Keratinocyte (primary cell): ENCODE data around the gene TLCD2. TPM values are rescaled to one million over a fixed set of nuclear protein-coding genes. Genes with fewer than 3 reads are reported as not detected.
A peak's percentile ranks its signal among the peaks of the same experiment; 100 is the strongest.
"Not testable (repeated sequence)": the region's sequence is repeated elsewhere in the genome, so short reads cannot be mapped to it uniquely, and the experiment has no call there.

ENCODE experiments used
- DNase-seq: peaks from one replicate; pipeline ENCODE4 v3.0.0-alpha.2; 2011; ENCODE audit warnings: low read depth, missing footprints, low spot score
- FAIRE-seq: peaks from 2 replicates; lab custom pipeline; 2011; peaks lifted over from hg19 to GRCh38; lab: Jason Lieb, UNC
- H2AFZ ChIP-seq: 2 replicates; pipeline ENCODE4 v1.6.0; 2012; ENCODE audit warnings: low read length, control low read depth, inconsistent platforms; ENCODE audit not compliant: control insufficient read depth
- H3K27ac ChIP-seq: 2 replicates; pipeline ENCODE4 v1.5.1; 2011; ENCODE audit warnings: low read length; ENCODE audit not compliant: control insufficient read depth, insufficient read depth
- H3K27me3 ChIP-seq: 3 replicates; pipeline ENCODE4 v1.6.0; 2011; ENCODE audit warnings: low read length; ENCODE audit not compliant: control insufficient read depth, insufficient read depth; ENCODE audit errors: extremely low read depth
- H3K36me3 ChIP-seq, 2 experiments: 2 replicates in 1 of 2; 3 replicates in 1 of 2; pipeline ENCODE4 v1.5.1; 2011; ENCODE audit warnings: low read length in 2 of 2, mild to moderate bottlenecking in 1 of 2; ENCODE audit not compliant: control insufficient read depth in 2 of 2, insufficient read depth in 2 of 2; ENCODE audit errors: extremely low read depth in 1 of 2
- H3K4me1 ChIP-seq: 3 replicates; pipeline ENCODE4 v1.5.1; 2011; ENCODE audit warnings: low read length; ENCODE audit not compliant: control insufficient read depth, insufficient read depth; ENCODE audit errors: extremely low read depth
- H3K4me2 ChIP-seq: 3 replicates; pipeline ENCODE4 v1.6.0; 2011; ENCODE audit warnings: low read depth, low read length; ENCODE audit not compliant: control insufficient read depth, insufficient read depth; ENCODE audit errors: extremely low read depth
- H3K4me3 ChIP-seq, 3 experiments: fragments of 200-600 bp in 1 of 3; sonication (generic) in 1 of 3; 2 replicates in 2 of 3; 3 replicates in 1 of 3; pipeline ENCODE4 v1.5.1; 2011 to 2016; ENCODE audit warnings: low read length in 3 of 3, mild to moderate bottlenecking in 3 of 3, control low read depth in 2 of 3, inconsistent platforms in 1 of 3, low read depth in 1 of 3, mixed read lengths in 1 of 3, mixed run types in 1 of 3, moderate library complexity in 1 of 3; ENCODE audit not compliant: control insufficient read depth in 2 of 3, insufficient read depth in 2 of 3; ENCODE audit errors: extremely low read depth in 1 of 3
- H3K79me2 ChIP-seq: 2 replicates; pipeline ENCODE4 v1.6.0; 2012; ENCODE audit warnings: low read length; ENCODE audit not compliant: control insufficient read depth, insufficient read depth
- H3K9ac ChIP-seq: 3 replicates; pipeline ENCODE4 v1.6.0; 2011; ENCODE audit warnings: low read length; ENCODE audit not compliant: control insufficient read depth, insufficient read depth; ENCODE audit errors: extremely low read depth
- H3K9me1 ChIP-seq: 3 replicates; pipeline ENCODE4 v1.6.0; 2011; ENCODE audit warnings: low read length; ENCODE audit not compliant: control insufficient read depth, insufficient read depth; ENCODE audit errors: extremely low read depth
- H3K9me3 ChIP-seq: 2 replicates; pipeline ENCODE4 v1.5.1; 2012; ENCODE audit warnings: low read depth, low read length; ENCODE audit not compliant: control insufficient read depth
- H4K20me1 ChIP-seq: 3 replicates; pipeline ENCODE4 v1.6.0; 2011; ENCODE audit warnings: low read length; ENCODE audit not compliant: control insufficient read depth, insufficient read depth; ENCODE audit errors: extremely low read depth
- EZH2 ChIP-seq: IDR thresholded peaks from one replicate; pipeline ENCODE4 v1.6.1; 2012; ENCODE audit warnings: inconsistent platforms, mild to moderate bottlenecking, low read length, moderate library complexity
- dilution Hi-C: fragments of 300-500 bp; cut with MboI; formaldehyde crosslinking; loops from one replicate; pipeline ENCODE4 v1.7.0; 2020; ENCODE audit warnings: low sequenced_read_pairs; ENCODE audit not compliant: extremely low pct_ligation_motif_present
- polyA plus RNA-seq, 5 experiments: library from polyadenylated mRNA; depleted of rRNA in 3 of 5; stranded (reverse) in 3 of 5; stranded (forward) in 1 of 5; unstranded in 1 of 5; fragments of >200 nt; gene quantifications; 1 replicate in 1 of 5; 2 replicates in 3 of 5; 3 replicates in 1 of 5; pipeline versions ENCODE4 v1.2.1 to v1.2.3, GENCODE V29; 2011 to 2012; ENCODE audit warnings: missing spikeins in 2 of 5, low read depth in 1 of 5, low replicate concordance in 1 of 5
- TF ChIP-seq, protein P1 (sequence below), 3 experiments: IDR thresholded peaks in 1 of 3; conservative IDR thresholded peaks in 1 of 3; optimal IDR thresholded peaks in 1 of 3; 2 replicates in 2 of 3; 3 replicates in 1 of 3; pipeline versions ENCODE3 to v1.5.1; 2011; ENCODE audit warnings: low read length in 3 of 3, mild to moderate bottlenecking in 3 of 3, moderate library complexity in 2 of 3, control low read depth in 1 of 3, inconsistent platforms in 1 of 3; ENCODE audit not compliant: insufficient read depth in 2 of 3; ENCODE audit errors: extremely low read depth in 1 of 3

Gene TLCD2
- polyA plus RNA-seq, 1 donor (not counting 4 experiments of a cell fraction or from before 2014, with no cell fraction given), result 0.75 TPM

DNA sequence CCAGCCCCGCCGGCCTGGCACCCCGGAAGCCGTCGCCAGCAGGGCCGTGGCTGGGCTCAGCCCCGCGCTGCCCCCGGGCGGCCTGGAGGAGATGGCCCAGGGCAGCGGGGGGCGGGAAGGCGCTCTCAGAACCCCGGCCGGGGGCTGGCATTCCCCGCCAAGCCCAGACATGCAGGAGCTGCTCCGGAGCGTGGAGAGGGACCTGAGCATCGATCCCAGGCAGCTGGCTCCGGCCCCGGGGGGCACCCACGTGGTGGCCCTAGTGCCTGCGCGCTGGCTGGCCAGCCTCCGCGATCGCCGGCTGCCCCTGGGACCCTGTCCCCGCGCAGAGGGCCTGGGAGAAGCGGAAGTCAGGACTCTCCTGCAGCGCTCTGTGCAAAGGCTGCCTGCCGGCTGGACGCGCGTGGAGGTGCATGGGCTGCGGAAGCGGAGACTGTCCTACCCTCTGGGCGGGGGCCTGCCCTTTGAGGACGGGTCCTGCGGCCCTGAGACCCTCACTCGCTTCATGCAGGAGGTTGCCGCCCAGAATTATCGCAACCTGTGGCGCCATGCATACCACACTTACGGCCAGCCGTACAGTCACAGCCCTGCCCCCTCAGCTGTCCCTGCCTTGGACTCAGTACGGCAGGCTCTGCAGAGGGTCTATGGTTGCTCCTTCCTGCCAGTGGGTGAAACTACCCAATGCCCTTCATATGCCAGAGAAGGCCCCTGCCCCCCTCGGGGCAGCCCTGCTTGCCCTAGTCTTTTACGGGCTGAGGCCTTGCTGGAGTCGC, 14.9 kb upstream of the TLCD2 start:
- TF ChIP-seq EZH2, result no peak
- TF ChIP-seq, protein P1, sequence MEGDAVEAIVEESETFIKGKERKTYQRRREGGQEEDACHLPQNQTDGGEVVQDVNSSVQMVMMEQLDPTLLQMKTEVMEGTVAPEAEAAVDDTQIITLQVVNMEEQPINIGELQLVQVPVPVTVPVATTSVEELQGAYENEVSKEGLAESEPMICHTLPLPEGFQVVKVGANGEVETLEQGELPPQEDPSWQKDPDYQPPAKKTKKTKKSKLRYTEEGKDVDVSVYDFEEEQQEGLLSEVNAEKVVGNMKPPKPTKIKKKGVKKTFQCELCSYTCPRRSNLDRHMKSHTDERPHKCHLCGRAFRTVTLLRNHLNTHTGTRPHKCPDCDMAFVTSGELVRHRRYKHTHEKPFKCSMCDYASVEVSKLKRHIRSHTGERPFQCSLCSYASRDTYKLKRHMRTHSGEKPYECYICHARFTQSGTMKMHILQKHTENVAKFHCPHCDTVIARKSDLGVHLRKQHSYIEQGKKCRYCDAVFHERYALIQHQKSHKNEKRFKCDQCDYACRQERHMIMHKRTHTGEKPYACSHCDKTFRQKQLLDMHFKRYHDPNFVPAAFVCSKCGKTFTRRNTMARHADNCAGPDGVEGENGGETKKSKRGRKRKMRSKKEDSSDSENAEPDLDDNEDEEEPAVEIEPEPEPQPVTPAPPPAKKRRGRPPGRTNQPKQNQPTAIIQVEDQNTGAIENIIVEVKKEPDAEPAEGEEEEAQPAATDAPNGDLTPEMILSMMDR (optimal IDR thresholded peaks at IDR 0.05 in 1 of 3, IDR thresholded peaks at IDR 0.05 in 1 of 3, conservative IDR thresholded peaks at IDR 0.05 in 1 of 3; ENCODE audit: extremely low read depth in 1 of 3, insufficient read depth in 2 of 3, low read length in 3 of 3), result no peak
- H3K79me2 ChIP-seq, result peaks cover 13% of the 10 kb centered on the region
- peak overlapping the region; percentile 83 for H3K4me2 ChIP-seq
- DNase-seq (no peak), FAIRE-seq (no peak)
- H3K4me1 ChIP-seq, result peaks cover 12% of the 10 kb centered on the region
- H3K9ac ChIP-seq, result peak overlapping the region; percentile 74
- no peaks in the 10 kb centered on the region for H4K20me1 ChIP-seq
- H3K9me3 ChIP-seq, result no peaks in the 10 kb centered on the region
- H3K4me3 ChIP-seq, result peak overlapping the region; percentile 69 to 79 (median 76)
- dilution Hi-C loops, result no loop called here
- peak overlapping the region; percentile 56 for H2AFZ ChIP-seq
- H3K27me3 ChIP-seq, result no peaks in the 10 kb centered on the region
- peak overlapping the region; percentile 47 for H3K27ac ChIP-seq
- H3K9me1 ChIP-seq, result no peaks in the 10 kb centered on the region
- H3K36me3 ChIP-seq, result peaks cover 5 to 9% of the 10 kb centered on the region in 2 experiments

DNA sequence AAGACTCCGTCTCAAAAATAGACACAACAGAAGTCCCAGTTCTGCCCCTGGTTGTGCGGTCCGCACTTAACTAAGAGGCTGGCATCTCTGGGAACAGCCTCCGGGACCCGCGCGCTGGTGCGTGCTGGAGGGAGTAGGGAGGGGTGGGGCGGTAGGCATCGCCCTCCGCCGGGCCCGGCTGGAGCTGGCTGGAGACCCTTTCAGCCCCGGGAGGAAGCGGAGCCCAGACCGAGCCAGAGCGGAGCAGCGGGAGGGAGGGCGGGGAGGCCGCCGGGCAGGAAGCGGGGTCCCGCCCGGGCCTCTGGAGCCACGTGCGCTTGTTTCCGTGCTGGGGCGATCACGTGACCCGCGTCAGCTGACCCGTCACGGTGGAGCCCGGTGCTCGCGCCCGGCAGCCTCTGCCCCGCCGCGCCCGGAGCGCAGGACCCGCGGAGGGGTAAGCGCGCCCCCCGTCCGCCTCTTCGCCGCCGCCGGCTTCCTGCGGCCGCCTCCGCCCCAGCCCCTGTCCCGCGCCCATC, 14.2 kb upstream of the TLCD2 start, which contains the start of gene WDR81:
Gene WDR81 (plus strand): TSS at position 354 of the 518 bp plus-strand sequence. CDS start 256 bp downstream, outside the sequence.
- no peaks in the 10 kb centered on the region for H3K9me3 ChIP-seq
- no peaks in the 10 kb centered on the region for H3K27me3 ChIP-seq
- no peak for DNase-seq
- FAIRE-seq, result no peak
- H3K36me3 ChIP-seq, result peaks cover 5 to 9% of the 10 kb centered on the region in 2 experiments
- peaks cover 13% of the 10 kb centered on the region for H3K79me2 ChIP-seq
- no peaks in the 10 kb centered on the region for H3K9me1 ChIP-seq
- peak within 1 kb of the TSS; percentile 69 to 79 (median 76) for H3K4me3 ChIP-seq
- peak within 1 kb of the TSS; percentile 66 for H2AFZ ChIP-seq
- dilution Hi-C loops, result no loop called here
- peaks cover 13% of the 10 kb centered on the region for H3K4me1 ChIP-seq
- peak within 1 kb of the TSS; percentile 74 for H3K9ac ChIP-seq
- no peaks in the 10 kb centered on the region for H4K20me1 ChIP-seq
- H3K4me2 ChIP-seq, result peak within 1 kb of the TSS; percentile 83
- no peak for TF ChIP-seq EZH2
- TF ChIP-seq, protein P1 (optimal IDR thresholded peaks at IDR 0.05 in 1 of 3, IDR thresholded peaks at IDR 0.05 in 1 of 3, conservative IDR thresholded peaks at IDR 0.05 in 1 of 3; ENCODE audit: extremely low read depth in 1 of 3, insufficient read depth in 2 of 3, low read length in 3 of 3), result no peak
- H3K27ac ChIP-seq, result peak within 1 kb of the TSS; percentile 47

DNA sequence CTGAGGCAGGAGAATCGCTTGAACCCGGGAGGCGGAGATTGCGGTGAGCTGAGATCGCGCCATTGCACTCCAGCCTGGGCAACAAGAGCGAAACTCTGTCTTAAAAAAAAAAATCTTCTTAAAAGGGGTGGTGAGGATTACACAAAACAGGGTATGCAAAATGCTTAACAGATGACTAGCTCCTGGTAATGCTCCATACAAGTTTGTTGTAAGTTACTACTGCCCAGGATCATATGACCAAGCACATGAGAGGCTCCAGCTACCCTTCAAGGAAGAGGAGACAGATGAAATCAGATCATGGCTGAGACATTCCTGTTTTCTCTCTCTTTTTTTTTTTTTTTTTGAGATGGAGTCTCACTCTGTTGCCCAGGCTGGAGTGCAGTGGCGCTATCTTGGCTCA, 11.8 kb upstream of the TLCD2 start:
- H3K27ac ChIP-seq, H3K27me3 ChIP-seq, H3K9ac ChIP-seq, H3K4me2 ChIP-seq, H3K9me3 ChIP-seq, H2AFZ ChIP-seq, FAIRE-seq, H4K20me1 ChIP-seq, H3K9me1 ChIP-seq, H3K4me3 ChIP-seq, dilution Hi-C loops, H3K36me3 ChIP-seq, DNase-seq: not testable (repeated sequence)
- peaks cover 13% of the 10 kb centered on the region for H3K79me2 ChIP-seq
- H3K4me1 ChIP-seq, result peaks cover 22% of the 10 kb centered on the region
